ENCODE measurements around the gene CCDC80. TPM values are rescaled to one million over a fixed set of nuclear protein-coding genes. Genes with fewer than 3 reads are reported as not detected.

Gene CCDC80
- total and polyA plus RNA-seq, 11 donors: 10.4 to 538 (median 87.2) TPM

DNA sequence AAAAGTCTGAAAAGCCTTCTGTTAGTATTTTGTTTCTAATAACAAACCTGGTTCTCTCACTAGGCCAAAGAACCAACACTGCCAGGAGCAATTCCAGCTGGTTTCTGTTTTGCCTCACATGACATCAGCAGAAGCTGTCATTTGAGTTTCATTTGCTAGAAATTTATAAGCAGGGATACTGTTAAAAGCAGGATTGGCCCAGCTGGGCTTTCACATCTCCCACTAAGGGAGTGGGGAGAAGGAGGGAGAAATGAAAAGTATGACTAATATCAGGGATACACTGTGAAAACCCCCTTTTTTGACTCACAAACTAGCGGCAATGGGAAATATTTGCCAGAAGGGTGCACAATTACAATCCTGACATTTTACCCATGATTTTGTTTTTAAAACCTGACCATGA lies 5.3 kb downstream of the CCDC80 start:
- DNase-seq (peak in 1 of 5 donors; percentile 36), ATAC-seq (peak in 2 of 4 donors; percentile 59 to 68)
- peaks cover 0 to 13% (median 0%) of the 10 kb centered on the region in 9 donors for H3K36me3 ChIP-seq
- H3K27ac ChIP-seq: peak overlapping the region in 10 of 12 donors; percentile 4 to 84 (median 54)
- TF ChIP-seq POLR2A (IDR thresholded peaks at IDR 0.05): no peak
- TF ChIP-seq, protein P1, sequence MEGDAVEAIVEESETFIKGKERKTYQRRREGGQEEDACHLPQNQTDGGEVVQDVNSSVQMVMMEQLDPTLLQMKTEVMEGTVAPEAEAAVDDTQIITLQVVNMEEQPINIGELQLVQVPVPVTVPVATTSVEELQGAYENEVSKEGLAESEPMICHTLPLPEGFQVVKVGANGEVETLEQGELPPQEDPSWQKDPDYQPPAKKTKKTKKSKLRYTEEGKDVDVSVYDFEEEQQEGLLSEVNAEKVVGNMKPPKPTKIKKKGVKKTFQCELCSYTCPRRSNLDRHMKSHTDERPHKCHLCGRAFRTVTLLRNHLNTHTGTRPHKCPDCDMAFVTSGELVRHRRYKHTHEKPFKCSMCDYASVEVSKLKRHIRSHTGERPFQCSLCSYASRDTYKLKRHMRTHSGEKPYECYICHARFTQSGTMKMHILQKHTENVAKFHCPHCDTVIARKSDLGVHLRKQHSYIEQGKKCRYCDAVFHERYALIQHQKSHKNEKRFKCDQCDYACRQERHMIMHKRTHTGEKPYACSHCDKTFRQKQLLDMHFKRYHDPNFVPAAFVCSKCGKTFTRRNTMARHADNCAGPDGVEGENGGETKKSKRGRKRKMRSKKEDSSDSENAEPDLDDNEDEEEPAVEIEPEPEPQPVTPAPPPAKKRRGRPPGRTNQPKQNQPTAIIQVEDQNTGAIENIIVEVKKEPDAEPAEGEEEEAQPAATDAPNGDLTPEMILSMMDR (IDR thresholded peaks at IDR 0.05): no peak
- peaks cover 0 to 12% (median 3%) of the 10 kb centered on the region in 12 donors for H3K4me1 ChIP-seq
- no peaks in the 10 kb centered on the region for H3K9me3 ChIP-seq
- WGBS, 4 donors: 70 to 88% (median 76%) methylated on average over 1 of the region's 1 CpG
- H3K27me3 ChIP-seq: no peaks in the 10 kb centered on the region
- intact Hi-C loops (cut with DNase I): no loop called here
- H3K4me3 ChIP-seq: peak overlapping the region in 10 of 12 donors; percentile 17 to 68 (median 48)

DNA sequence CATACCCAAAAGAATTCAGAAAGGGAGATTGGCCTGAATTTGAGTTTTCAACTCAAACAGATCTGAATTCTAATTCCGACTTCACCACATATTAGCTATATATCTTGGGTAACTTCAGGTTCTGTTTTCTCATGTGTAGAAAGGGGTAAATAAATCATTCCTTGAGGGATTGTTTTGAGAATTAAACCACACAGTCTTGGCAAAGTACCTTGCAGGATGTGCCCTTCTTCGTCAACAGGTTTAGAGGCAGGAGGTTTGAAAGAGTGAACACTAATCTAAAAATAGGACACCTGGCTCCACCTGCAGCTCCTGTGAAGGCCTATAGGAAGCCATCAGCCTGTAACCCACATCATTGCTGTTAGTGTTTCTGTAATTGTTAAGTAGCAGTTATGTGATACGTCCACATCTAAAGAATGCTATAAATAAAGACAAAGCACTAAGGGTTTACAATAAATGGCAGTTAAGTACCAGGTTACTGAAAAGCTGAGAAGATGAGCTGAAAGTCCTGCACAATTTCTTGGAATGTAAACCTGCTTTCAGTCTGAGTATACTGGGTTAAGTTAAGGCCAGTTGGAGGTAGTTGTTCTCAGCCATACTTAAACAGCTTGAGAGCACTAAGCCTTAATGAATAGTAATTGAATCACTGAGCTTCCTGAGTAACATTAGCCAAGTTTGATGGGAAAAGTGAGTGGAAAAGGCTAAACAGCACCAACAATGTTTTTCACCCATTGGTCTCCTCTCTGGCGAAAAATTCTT lies 6.0 kb downstream of the CCDC80 start:
- no peak for ATAC-seq
- Histone ChIP-seq H3K4me1 (peaks cover 0 to 11% (median 3%) of the 10 kb centered on the region in 12 donors), H3K4me3 (peak overlapping the region in 8 of 12 donors; percentile 41 to 68 (median 56)), H3K36me3 (peaks cover 0 to 18% (median 0%) of the 10 kb centered on the region in 9 donors), H3K27ac (peak overlapping the region in 10 of 12 donors; percentile 4 to 84 (median 50)), H3K9me3 (no peaks in the 10 kb centered on the region), H3K27me3 (no peaks in the 10 kb centered on the region)
- no peak for TF ChIP-seq POLR2A (IDR thresholded peaks at IDR 0.05)
- TF ChIP-seq, protein P1 (IDR thresholded peaks at IDR 0.05): no peak
- intact Hi-C loops (cut with DNase I): no loop called here
- no peak for DNase-seq
- WGBS, 4 donors: 81 to 90% (median 83%) methylated on average over 4 of the region's 4 CpGs

GRCh38 chr3:112633757-112634156 lies 7.2 kb downstream of the CCDC80 start:
- peak overlapping the region in 6 of 12 donors; percentile 2 to 82 (median 24) for H3K27ac ChIP-seq
- peaks cover 0 to 19% (median 0%) of the 10 kb centered on the region in 9 donors for H3K36me3 ChIP-seq
- H3K4me1 ChIP-seq: peaks cover 0 to 17% (median 3%) of the 10 kb centered on the region in 12 donors
- no peak for DNase-seq
- TF ChIP-seq, protein P1 (IDR thresholded peaks at IDR 0.05): no peak
- TF ChIP-seq POLR2A (IDR thresholded peaks at IDR 0.05): no peak
- ATAC-seq: no peak
- no peaks in the 10 kb centered on the region for H3K9me3 ChIP-seq
- 66 to 81% (median 78%) methylated on average over 1 of the region's 1 CpG for WGBS, 4 donors
- H3K4me3 ChIP-seq: peak overlapping the region in 7 of 12 donors; percentile 13 to 68 (median 58)
- intact Hi-C loops (cut with DNase I): no loop called here
- no peaks in the 10 kb centered on the region for H3K27me3 ChIP-seq

GRCh38 chr3:112633191-112633590 lies 7.8 kb downstream of the CCDC80 start:
- Histone ChIP-seq H3K4me3 (peak overlapping the region in 6 of 12 donors; percentile 41 to 68 (median 61)), H3K27ac (peak overlapping the region in 3 of 12 donors; percentile 26 to 82 (median 71)), H3K9me3 (no peaks in the 10 kb centered on the region), H3K27me3 (no peaks in the 10 kb centered on the region), H3K36me3 (peaks cover 0 to 25% (median 0%) of the 10 kb centered on the region in 9 donors), H3K4me1 (peaks cover 0 to 20% (median 4%) of the 10 kb centered on the region in 12 donors)
- no peak for ATAC-seq
- intact Hi-C loops (cut with DNase I): no loop called here
- TF ChIP-seq, protein P1 (IDR thresholded peaks at IDR 0.05): no peak
- WGBS, 4 donors: 44 to 62% (median 49%) methylated on average over 3 of the region's 3 CpGs
- DNase-seq: no peak

Measured in heart left ventricle (tissue), 16 donors.